Neuron (in vitro differentiated cells): ENCODE data around the gene ZNF99.
"Not testable (repeated sequence)": the region's sequence is repeated elsewhere in the genome, so short reads cannot be mapped to it uniquely, and the experiment has no call there.

Source experiments
- H2AFZ ChIP-seq: one replicate; pipeline ENCODE4 v1.6.1; 2013; ENCODE audit warnings: low read depth, mild to moderate bottlenecking, inconsistent platforms, low read length, moderate library complexity
- H3K27me3 ChIP-seq: one replicate; pipeline ENCODE4 v1.6.1; 2013; ENCODE audit warnings: low read length; ENCODE audit not compliant: insufficient read depth
- H3K36me3 ChIP-seq: one replicate; pipeline ENCODE4 v1.6.1; 2013; ENCODE audit warnings: low read length; ENCODE audit not compliant: insufficient read depth
- H3K4me1 ChIP-seq: one replicate; pipeline ENCODE4 v1.6.1; 2013; ENCODE audit warnings: low read length; ENCODE audit not compliant: insufficient read depth
- H3K4me3 ChIP-seq: 2 replicates; pipeline ENCODE4 v1.5.1; 2013; ENCODE audit warnings: mild to moderate bottlenecking, low read length, moderate library complexity
- H3K9me3 ChIP-seq: one replicate; pipeline ENCODE4 v1.6.1; 2013; ENCODE audit warnings: low read length

ZNF99 gene

GRCh38 chr19:22783651-22784410 is at the start of gene ZNF99:
Gene ZNF99 (minus strand): TSS chr19:22784151. CDS start chr19:22784016, 135 bp downstream.
- H3K27me3 ChIP-seq, result no peaks in the 10 kb centered on the region
- no peaks in the 10 kb centered on the region for H3K4me1 ChIP-seq
- H3K9me3 ChIP-seq, result no peaks in the 10 kb centered on the region
- H2AFZ ChIP-seq, result no peak within 1 kb of the TSS
- H3K36me3 ChIP-seq, result no peaks in the 10 kb centered on the region
- H3K4me3 ChIP-seq, result no peak within 1 kb of the TSS

- H3K4me1 ChIP-seq, result no peaks in the 10 kb centered on the region
- H3K9me3 ChIP-seq, result no peaks in the 10 kb centered on the region
- H3K36me3 ChIP-seq, result no peaks in the 10 kb centered on the region
- H3K4me3 ChIP-seq, result no peak within 1 kb of the TSS
- H2AFZ ChIP-seq, result no peak within 1 kb of the TSS
- H3K27me3 ChIP-seq, result no peaks in the 10 kb centered on the region
Observed at GRCh38 chr19:22832031-22832762, 48.2 kb upstream of the ZNF99 start, which contains the start of gene ZNF723. Gene ZNF723 (plus strand): TSS chr19:22832291. CDS start chr19:22832380, 89 bp downstream.

- H3K4me1 ChIP-seq, result no peaks in the 10 kb centered on the region
Observed at GRCh38 chr19:22831211-22831610, 47.3 kb upstream of the ZNF99 start.

DNA sequence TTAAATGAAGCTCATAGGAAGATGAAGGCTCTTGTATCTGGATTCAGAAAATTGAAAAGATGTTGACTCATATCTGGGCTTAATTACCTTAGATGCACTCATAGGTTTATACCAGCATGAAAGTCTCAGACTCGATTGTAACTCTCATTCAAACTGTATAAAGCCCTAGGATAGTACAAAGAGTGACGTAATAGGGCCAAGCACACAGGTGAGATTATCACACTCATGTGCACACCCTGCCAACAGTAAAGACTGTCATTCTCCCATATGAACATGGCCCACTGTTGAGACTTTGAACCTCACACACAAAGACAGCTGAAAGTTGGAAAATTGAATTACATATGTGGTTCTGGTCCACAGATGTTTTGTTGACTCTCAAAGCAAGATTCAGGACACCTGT is 30.2 kb upstream of the ZNF99 start:
- Histone ChIP-seq H3K27me3 (no peaks in the 10 kb centered on the region), H2AFZ (no peak overlapping the region), H3K9me3 (no peaks in the 10 kb centered on the region), H3K36me3 (no peaks in the 10 kb centered on the region), H3K4me3 (no peak overlapping the region), H3K4me1 (no peaks in the 10 kb centered on the region)

More at GRCh38 chr19:22831211-22831610, 47.3 kb upstream of the ZNF99 start:
- H3K36me3 ChIP-seq, result no peaks in the 10 kb centered on the region
- no peak overlapping the region for H2AFZ ChIP-seq
- no peaks in the 10 kb centered on the region for H3K27me3 ChIP-seq
- H3K4me3 ChIP-seq, result no peak overlapping the region
- H3K9me3 ChIP-seq, result no peaks in the 10 kb centered on the region

DNA sequence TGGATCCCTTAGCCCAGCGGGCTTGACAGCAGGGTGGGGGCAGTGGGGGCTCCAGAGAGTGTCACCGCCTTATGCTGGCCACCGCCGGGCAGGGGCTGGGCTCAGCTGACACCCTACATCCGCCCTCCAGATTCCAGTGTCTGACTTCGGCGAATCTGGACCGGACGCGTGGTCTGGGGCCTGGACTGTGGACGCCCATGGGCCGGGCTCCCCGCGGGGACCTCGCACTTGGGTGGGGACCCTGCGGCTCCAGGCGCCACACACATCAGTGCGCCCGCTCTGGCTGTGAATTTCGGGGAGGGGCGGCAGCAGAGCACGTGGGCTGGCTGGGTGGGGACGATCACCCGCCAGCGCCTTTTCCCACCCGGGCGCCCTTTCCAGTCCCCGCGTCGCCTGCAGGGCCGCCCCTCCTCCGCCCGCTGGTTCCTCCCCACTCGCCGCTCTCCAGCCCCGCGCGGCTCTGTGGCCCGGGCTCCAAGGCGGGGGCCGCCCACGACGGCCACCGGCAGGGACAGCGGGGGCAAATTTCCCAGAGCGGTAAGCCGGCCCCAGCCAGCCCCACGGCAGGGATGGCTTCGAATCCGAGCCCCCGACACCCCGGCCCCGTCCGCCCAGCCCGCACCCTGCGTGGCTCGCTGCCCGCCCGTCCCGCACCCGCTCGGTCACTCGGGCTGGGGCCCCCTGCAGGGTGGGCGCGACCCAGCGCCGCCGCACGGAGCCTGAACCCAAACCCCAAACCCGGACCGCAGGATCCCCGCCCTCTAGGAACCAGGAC is 23.3 kb upstream of the ZNF99 start:
- Histone ChIP-seq H3K4me1 (no peaks in the 10 kb centered on the region), H3K9me3 (peaks cover 5% of the 10 kb centered on the region), H3K36me3 (no peaks in the 10 kb centered on the region)

DNA sequence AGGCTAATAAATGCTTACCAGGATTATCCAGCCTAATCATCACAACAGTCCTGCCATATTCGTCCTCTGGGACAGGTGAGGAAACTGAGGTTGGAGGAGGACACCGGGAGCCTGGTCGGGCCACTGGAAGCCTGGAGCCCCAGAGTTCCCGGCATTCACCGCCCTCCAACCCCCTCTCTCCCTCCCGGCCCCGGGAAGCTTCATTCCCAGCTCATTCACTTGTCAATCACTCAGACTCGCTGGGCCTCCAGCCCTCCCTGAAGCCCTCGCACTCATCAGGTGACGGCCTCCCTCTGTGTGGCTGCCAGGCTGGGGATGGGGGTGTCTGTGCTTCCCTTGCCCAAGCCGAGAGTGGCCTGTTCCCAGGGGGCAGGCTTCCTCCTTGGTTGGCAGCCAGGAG is 22.5 kb upstream of the ZNF99 start:
- Histone ChIP-seq H3K4me1 (no peaks in the 10 kb centered on the region), H3K4me3 (no peak overlapping the region), H3K9me3 (peaks cover 5% of the 10 kb centered on the region), H3K36me3 (no peaks in the 10 kb centered on the region), H3K27me3 (no peaks in the 10 kb centered on the region), H2AFZ (no peak overlapping the region)

More for the DNA sequence above, 23.3 kb upstream of the ZNF99 start:
- no peaks in the 10 kb centered on the region for H3K27me3 ChIP-seq
- no peak overlapping the region for H3K4me3 ChIP-seq
- no peak overlapping the region for H2AFZ ChIP-seq

DNA sequence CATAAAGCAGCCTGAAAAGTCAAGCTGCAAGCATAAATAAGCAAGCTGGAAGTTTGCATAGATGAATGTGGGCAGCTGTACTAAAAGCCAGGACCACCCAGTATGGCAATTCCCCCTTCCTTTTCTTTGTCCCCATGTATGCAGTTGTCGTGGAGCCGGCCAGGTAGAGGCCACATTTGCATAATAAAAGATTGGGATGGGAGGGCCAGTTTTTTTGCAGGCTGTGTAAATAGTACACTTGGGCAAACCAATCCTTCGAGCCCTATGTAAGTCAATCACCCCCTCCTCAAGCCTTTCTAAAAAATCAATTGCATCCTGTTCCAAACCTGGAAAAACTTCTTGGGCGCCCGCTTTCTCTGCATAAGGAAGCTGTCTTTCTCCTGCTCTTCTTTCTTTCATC is 13.1 kb upstream of the ZNF99 start:
- Histone ChIP-seq H2AFZ (no peak overlapping the region), H3K4me1 (no peaks in the 10 kb centered on the region), H3K9me3 (no peaks in the 10 kb centered on the region), H3K36me3 (no peaks in the 10 kb centered on the region), H3K27me3 (no peaks in the 10 kb centered on the region), H3K4me3 (no peak overlapping the region)

DNA sequence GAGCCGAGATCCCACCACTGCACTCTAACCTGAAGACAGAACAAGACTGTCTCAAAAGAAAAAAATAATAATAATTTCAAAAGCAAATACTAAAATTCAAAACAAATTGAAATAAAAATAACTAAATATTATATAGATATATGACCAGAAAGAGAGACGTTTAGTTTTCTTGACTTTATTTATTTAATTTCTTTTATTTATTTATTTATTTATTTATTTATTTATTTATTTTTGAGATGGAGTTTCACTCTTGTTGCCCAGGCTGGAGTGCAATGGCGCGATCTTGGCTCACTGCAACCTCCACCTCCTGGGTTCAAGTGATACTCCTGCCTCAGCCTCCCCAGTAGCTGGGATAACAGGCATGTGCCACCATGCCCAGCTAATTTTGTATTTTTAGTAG is 8.9 kb upstream of the ZNF99 start:
- not testable (repeated sequence) for H3K4me3 ChIP-seq, H3K4me1 ChIP-seq, H3K27me3 ChIP-seq, H3K9me3 ChIP-seq, H2AFZ ChIP-seq, H3K36me3 ChIP-seq

GRCh38 chr19:22735911-22736645 is 47.9 kb downstream of the ZNF99 start:
- H3K4me3 ChIP-seq, result no peak overlapping the region
- no peaks in the 10 kb centered on the region for H3K9me3 ChIP-seq
- no peaks in the 10 kb centered on the region for H3K27me3 ChIP-seq
- H3K36me3 ChIP-seq, result no peaks in the 10 kb centered on the region
- no peaks in the 10 kb centered on the region for H3K4me1 ChIP-seq
- H2AFZ ChIP-seq, result no peak overlapping the region

DNA sequence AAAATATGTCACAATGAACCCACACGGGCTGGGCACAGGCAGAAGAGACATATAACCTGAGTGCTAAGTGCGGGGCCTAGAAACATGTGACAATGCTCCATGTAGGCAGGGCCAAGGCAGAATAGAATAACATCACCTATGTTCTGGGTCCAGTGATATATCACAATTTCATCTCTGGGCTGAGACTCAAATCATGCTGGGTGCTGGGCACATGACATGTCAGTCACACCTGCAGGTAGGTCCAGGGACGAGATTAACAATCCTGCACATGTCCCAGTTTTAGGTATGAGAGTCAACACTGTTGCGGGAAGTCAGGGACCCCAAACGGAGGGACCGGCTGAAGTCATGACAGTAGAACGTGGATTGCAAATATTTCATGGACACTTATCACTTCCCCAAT is 50.3 kb downstream of the ZNF99 start:
- no peaks in the 10 kb centered on the region for H3K9me3 ChIP-seq

GRCh38 chr19:22728214-22728613 is 55.7 kb downstream of the ZNF99 start:
- H3K36me3 ChIP-seq, H3K4me3 ChIP-seq, H3K9me3 ChIP-seq, H2AFZ ChIP-seq, H3K27me3 ChIP-seq, H3K4me1 ChIP-seq: not testable (repeated sequence)

More for the DNA sequence above, 50.3 kb downstream of the ZNF99 start:
- no peaks in the 10 kb centered on the region for H3K27me3 ChIP-seq
- no peak overlapping the region for H2AFZ ChIP-seq
- no peaks in the 10 kb centered on the region for H3K4me1 ChIP-seq
- no peaks in the 10 kb centered on the region for H3K36me3 ChIP-seq
- H3K4me3 ChIP-seq, result no peak overlapping the region

- not testable (repeated sequence) for H3K4me1 ChIP-seq, H3K9me3 ChIP-seq, H3K36me3 ChIP-seq, H3K4me3 ChIP-seq, H2AFZ ChIP-seq, H3K27me3 ChIP-seq
Observed at GRCh38 chr19:22721533-22721932, 62.4 kb downstream of the ZNF99 start.
